Bronchial epithelial cell (primary cell): ENCODE results near the gene NAGLU. TPM values are rescaled to one million over a fixed set of nuclear protein-coding genes. Genes with fewer than 3 reads are reported as not detected.

Experiments
- DNase-seq: peaks from one replicate; pipeline ENCODE4 v3.0.0-alpha.2; 2010; ENCODE audit warnings: low read depth
- FAIRE-seq: peaks from 2 replicates; lab custom pipeline; 2011; peaks lifted over from hg19 to GRCh38; lab: Jason Lieb, UNC
- H3K27me3 ChIP-seq: 2 replicates; pipeline ENCODE4 v1.5.1; 2011; ENCODE audit warnings: low read length; ENCODE audit not compliant: control insufficient read depth, insufficient read depth
- H3K36me3 ChIP-seq: 2 replicates; pipeline ENCODE4 v1.5.1; 2011; ENCODE audit warnings: low read length; ENCODE audit not compliant: control insufficient read depth, insufficient read depth
- H3K4me3 ChIP-seq: 2 replicates; pipeline ENCODE4 v1.5.1; 2011; ENCODE audit warnings: mild to moderate bottlenecking, low read depth, low read length, control low read depth
- CTCF ChIP-seq: IDR thresholded peaks from 2 replicates; pipeline ENCODE4 v1.5.1; 2011; ENCODE audit warnings: mild to moderate bottlenecking, moderate library complexity, low read length, control low read depth, inconsistent platforms; ENCODE audit not compliant: insufficient read depth, severe bottlenecking
- total RNA-seq: library from RNA; depleted of rRNA; stranded (reverse); fragments of >200 nt; gene quantifications from 2 replicates; pipeline ENCODE4 v1.2.1, GENCODE V29; 2014

The NAGLU gene
- total RNA-seq, 1 donor from 2014 or later: 14.2 TPM

- no peak for DNase-seq
- no peak overlapping the region for H3K4me3 ChIP-seq
- H3K27me3 ChIP-seq: no peaks in the 10 kb centered on the region
- no peaks in the 10 kb centered on the region for H3K36me3 ChIP-seq
- TF ChIP-seq CTCF: no peak
- FAIRE-seq: no peak
These were observed 7.0 kb upstream of the NAGLU start for GRCh38 chr17:42529061-42529460.

GRCh38 chr17:42530952-42531454, 5.0 kb upstream of the NAGLU start:
- DNase-seq: no peak
- Histone ChIP-seq H3K27me3 (no peaks in the 10 kb centered on the region), H3K4me3 (no peak overlapping the region), H3K36me3 (no peaks in the 10 kb centered on the region)
- no peak for TF ChIP-seq CTCF
- no peak for FAIRE-seq

GRCh38 chr17:42531455-42532354, 4.3 kb upstream of the NAGLU start:
- Histone ChIP-seq H3K36me3 (no peaks in the 10 kb centered on the region), H3K27me3 (no peaks in the 10 kb centered on the region), H3K4me3 (peak overlapping the region; percentile 39)
- TF ChIP-seq CTCF: peak; percentile 33
- FAIRE-seq (no peak), DNase-seq (peak; percentile 20)

- Histone ChIP-seq H3K27me3 (no peaks in the 10 kb centered on the region), H3K36me3 (peaks cover 1% of the 10 kb centered on the region), H3K4me3 (peak overlapping the region; percentile 60)
- DNase-seq (no peak), FAIRE-seq (no peak)
- no peak for TF ChIP-seq CTCF
These were observed 640 bp upstream of the NAGLU start for GRCh38 chr17:42535155-42536047.

- Histone ChIP-seq H3K36me3 (peaks cover 3% of the 10 kb centered on the region), H3K4me3 (peak overlapping the region; percentile 60), H3K27me3 (no peaks in the 10 kb centered on the region)
- FAIRE-seq (no peak), DNase-seq (peak; percentile 27)
- TF ChIP-seq CTCF: no peak
These were observed 523 bp downstream of the NAGLU start for GRCh38 chr17:42536372-42537155.
